Mammary microvascular endothelial cell (primary cell): ENCODE results near the gene GPHB5. TPM values are rescaled to one million over a fixed set of nuclear protein-coding genes. Genes with fewer than 3 reads are reported as not detected.

ENCODE experiments used
- total RNA-seq: library from RNA; depleted of rRNA; stranded (reverse); fragments of >200 nt; gene quantifications from 2 replicates; pipeline ENCODE4 v1.2.3, GENCODE V29; 2015

The GPHB5 gene
- total RNA-seq = not detected in 2 replicates

GRCh38 chr14:63318835-63319234 is at the start of gene GPHB5:
TSS of gene GPHB5 (minus strand) at chr14:63318935. CDS start at chr14:63317849, 1,086 bp downstream.

Other genes with a start within 250 kb of the GPHB5 start
- gene RHOJ, start 114.5 kb downstream of the GPHB5 start, total RNA-seq = 20.3 and 24.3 TPM in 2 replicates
- gene PPP2R5E, start 224.4 kb upstream of the GPHB5 start, total RNA-seq = 15.1 and 19.0 TPM in 2 replicates